Cardiac fibroblast (primary cell): ENCODE measurements around the gene ZSCAN25.
"Not testable (repeated sequence)": the region's sequence is repeated elsewhere in the genome, so short reads cannot be mapped to it uniquely, and the experiment has no call there.

Experiments used
- DNase-seq, 2 donors: peaks; one replicate each; pipeline versions ENCODE4 v3.0.0 to v3.0.0-alpha.2; 2010; ENCODE audit warnings: low read depth in 2 of 2
- H3K4me3 ChIP-seq, 2 donors: replicated peaks in 1 of 2; 1 replicate in 1 of 2; 2 replicates in 1 of 2; pipeline ENCODE4 v1.5.1; 2011; ENCODE audit warnings: low read depth in 2 of 2, low read length in 2 of 2, mild to moderate bottlenecking in 2 of 2, moderate library complexity in 1 of 2
- TF ChIP-seq, protein P1 (sequence below): IDR thresholded peaks from one replicate; pipeline ENCODE4 v1.5.1; 2011; ENCODE audit warnings: low read depth, mild to moderate bottlenecking, low read length, inconsistent platforms

Gene ZSCAN25

DNA sequence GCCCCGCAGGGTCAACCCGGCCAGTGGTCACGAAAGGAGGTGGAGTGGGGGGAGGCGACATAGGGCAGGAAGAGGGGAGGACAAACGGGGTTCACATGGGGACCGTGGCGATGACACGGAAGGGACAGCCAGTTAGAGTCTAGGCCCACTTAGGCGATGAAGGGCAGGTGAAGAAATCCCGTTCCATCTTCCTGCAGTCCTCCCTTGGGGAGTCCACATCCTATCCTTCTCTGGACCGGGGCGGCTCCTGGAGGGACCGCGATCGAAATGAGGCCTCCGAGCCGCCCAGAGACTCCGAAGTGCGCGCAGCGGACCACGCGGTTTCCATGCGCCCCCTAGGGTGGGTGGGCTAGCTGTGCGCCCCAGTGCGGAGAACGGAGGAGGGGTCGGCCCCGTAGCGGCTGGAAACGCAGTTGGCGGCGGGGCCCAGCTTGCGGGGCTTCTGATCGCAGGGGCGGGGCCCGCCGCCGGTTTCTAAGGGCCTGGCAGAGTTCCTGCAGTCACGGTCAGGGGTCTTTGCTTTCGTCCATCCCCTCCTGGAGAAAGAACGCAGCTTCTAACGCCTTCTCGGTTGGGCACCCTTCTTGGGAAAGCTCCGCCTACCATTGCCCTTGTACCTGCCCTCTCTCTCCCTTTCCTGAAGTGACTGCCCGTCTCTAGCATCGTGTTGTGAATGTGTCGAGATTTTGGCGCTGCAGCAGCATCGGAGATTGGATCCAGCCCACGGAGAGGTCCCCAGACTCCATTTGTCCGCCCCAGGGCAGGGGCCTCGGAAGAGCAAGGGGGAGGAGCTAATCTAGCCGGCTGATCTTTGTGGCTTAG lies 36.6 kb upstream of the ZSCAN25 start:
- TF ChIP-seq, protein P1, sequence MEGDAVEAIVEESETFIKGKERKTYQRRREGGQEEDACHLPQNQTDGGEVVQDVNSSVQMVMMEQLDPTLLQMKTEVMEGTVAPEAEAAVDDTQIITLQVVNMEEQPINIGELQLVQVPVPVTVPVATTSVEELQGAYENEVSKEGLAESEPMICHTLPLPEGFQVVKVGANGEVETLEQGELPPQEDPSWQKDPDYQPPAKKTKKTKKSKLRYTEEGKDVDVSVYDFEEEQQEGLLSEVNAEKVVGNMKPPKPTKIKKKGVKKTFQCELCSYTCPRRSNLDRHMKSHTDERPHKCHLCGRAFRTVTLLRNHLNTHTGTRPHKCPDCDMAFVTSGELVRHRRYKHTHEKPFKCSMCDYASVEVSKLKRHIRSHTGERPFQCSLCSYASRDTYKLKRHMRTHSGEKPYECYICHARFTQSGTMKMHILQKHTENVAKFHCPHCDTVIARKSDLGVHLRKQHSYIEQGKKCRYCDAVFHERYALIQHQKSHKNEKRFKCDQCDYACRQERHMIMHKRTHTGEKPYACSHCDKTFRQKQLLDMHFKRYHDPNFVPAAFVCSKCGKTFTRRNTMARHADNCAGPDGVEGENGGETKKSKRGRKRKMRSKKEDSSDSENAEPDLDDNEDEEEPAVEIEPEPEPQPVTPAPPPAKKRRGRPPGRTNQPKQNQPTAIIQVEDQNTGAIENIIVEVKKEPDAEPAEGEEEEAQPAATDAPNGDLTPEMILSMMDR = peak; percentile 23
- peak; percentile 26 to 35 for DNase-seq
- H3K4me3 ChIP-seq = peak overlapping the region; percentile 53 to 58

DNA sequence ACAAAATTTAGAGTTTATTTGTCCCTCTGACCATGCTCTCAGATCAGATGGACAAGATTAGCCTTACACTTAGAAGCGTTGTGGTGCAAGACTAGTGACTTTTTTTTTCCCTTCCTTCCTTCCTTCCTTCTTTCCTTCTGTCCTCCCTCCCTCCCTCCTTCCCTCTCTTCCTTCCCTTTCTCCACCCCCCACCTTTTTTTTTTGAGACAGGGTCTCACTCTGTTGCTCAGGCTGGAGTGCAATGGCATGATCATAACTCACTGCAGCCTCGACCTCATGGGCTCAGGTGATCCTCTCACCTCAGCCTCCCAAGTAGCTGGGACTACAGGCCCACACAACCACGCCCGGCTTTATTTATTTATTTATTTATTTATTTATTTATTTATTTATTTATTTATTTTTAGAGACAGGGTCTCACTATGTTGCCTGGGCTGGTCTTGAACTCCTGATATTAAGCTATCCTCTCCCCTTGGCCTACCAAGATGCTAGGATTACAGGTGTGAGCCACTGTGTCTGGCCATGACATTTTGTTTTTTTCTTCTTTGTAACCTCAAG lies 35.9 kb upstream of the ZSCAN25 start:
- peak overlapping the region; percentile 53 to 58 for H3K4me3 ChIP-seq
- DNase-seq = not testable (repeated sequence)

- TF ChIP-seq, protein P1 = no peak
- no peak for DNase-seq
These were observed 27.9 kb upstream of the ZSCAN25 start for GRCh38 chr7:99588868-99589267.

GRCh38 chr7:99594948-99595745 lies 21.6 kb upstream of the ZSCAN25 start:
- DNase-seq = no peak
- H3K4me3 ChIP-seq = no peak overlapping the region
- TF ChIP-seq, protein P1 = no peak

More at GRCh38 chr7:99588868-99589267, 27.9 kb upstream of the ZSCAN25 start:
- H3K4me3 ChIP-seq = no peak overlapping the region

DNA sequence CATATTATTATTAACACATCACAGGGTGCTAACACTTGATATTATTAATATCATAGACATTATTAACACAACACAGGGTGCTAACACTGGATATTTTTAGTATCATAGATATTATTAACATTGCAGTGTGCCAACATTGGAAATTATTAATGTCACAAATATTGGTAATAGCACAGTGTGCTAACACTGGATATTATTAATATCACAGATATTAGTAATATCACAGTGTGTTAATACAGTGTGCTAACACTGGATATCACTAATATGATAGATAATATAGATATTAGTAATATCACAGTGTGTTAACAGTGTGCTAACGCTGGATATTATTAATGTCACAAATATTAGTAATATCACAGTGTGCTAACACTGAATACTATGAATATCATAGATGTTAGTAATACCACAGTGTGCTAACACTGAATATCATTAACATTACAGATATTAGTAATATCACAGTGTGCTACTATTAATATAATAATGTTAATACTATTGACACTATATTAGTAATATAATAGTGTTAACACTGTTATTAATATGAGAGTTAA lies 20.3 kb upstream of the ZSCAN25 start:
- TF ChIP-seq, protein P1 = no peak
- no peak for DNase-seq

DNA sequence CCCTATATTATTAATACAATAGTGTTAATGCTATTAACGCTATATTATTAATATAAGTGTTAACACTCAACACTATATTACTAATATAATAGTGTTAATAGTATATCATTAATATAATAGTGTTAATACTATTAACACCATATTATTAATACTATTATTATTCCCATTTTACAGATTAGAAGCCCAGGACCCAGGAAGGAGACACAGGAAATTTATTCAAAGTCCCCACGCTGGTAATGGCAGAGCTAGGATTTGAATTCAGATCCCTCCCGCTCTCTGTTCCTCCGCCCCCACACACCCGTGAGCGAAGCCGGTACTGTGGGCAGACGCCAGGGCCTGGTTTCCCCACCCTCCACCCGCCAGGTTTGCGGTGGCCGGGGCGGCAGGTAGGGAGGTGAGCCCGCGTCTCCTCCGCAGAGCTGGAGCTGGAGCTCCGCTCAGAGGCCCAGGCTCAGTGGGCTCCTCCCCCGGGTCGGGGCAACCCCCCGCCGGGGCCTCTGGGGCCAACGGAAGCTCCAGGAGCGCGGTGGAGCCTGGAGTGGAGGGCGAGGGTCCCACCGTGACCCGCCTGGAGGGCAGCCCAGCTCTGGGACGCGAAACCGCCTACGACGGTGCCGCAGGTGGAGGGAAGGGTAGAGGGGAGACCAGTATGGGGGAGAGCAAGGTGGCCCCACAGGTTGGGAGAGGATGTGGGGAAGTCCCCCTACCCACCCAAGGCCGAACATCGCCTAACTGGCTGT lies 18.8 kb upstream of the ZSCAN25 start, which contains the start of gene TMEM225B:
TMEM225B (plus strand) TSS at position 506 of the 740 bp plus-strand sequence. CDS start 6,122 bp downstream, outside the sequence.
- H3K4me3 ChIP-seq = no peak within 1 kb of the TSS
- TF ChIP-seq, protein P1 = no peak
- no peak for DNase-seq

More for the DNA sequence above, 20.3 kb upstream of the ZSCAN25 start:
- no peak overlapping the region for H3K4me3 ChIP-seq
